GM21367 (cell line): ENCODE data around the gene CERS6.
"Not testable (repeated sequence)": the region's sequence is repeated elsewhere in the genome, so short reads cannot be mapped to it uniquely, and the experiment has no call there.

Source experiments
- ATAC-seq: cut with Tn5 transposase; IDR thresholded peaks from one replicate; pipeline ENCODE4 v1.9.1; 2021; ENCODE audit not compliant: unreplicated experiment

CERS6 gene, protein sequence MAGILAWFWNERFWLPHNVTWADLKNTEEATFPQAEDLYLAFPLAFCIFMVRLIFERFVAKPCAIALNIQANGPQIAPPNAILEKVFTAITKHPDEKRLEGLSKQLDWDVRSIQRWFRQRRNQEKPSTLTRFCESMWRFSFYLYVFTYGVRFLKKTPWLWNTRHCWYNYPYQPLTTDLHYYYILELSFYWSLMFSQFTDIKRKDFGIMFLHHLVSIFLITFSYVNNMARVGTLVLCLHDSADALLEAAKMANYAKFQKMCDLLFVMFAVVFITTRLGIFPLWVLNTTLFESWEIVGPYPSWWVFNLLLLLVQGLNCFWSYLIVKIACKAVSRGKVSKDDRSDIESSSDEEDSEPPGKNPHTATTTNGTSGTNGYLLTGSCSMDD

GRCh38 chr2:168455645-168456520 is at the start of gene CERS6:
TSS of gene CERS6 (plus strand) at chr2:168456272. CDS start at chr2:168456449, 177 bp downstream.
- peak; percentile 91 for ATAC-seq

GRCh38 chr2:168412301-168412700 is 43.8 kb upstream of the CERS6 start:
- not testable (repeated sequence) for ATAC-seq

GRCh38 chr2:168413101-168413500 is 43.0 kb upstream of the CERS6 start:
- not testable (repeated sequence) for ATAC-seq

DNA sequence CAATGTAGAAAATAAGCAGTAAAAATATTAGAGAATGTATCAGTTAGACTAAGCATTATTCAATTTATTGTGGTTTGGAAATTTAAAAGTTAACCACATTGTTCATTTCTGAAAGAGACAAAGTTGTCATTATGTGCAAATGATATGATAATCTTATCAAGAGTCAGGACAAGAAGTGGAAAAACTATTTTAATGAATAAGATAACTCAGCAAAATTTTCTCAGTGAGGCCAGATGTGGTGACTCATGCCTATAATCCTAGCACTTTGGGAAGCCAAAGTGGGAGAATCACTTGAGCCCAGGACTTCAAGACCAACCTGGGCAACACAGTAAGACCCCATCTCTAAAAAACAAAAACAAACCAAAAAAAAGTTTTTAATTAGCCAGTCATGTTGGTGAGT is 39.5 kb upstream of the CERS6 start:
- ATAC-seq = no peak

- no peak for ATAC-seq
Observed at GRCh38 chr2:168422584-168422983, 33.5 kb upstream of the CERS6 start.

GRCh38 chr2:168424112-168424951 is 31.7 kb upstream of the CERS6 start:
- no peak for ATAC-seq

- no peak for ATAC-seq
Observed at GRCh38 chr2:168424971-168425370, 31.1 kb upstream of the CERS6 start.

GRCh38 chr2:168426861-168427260 is 29.2 kb upstream of the CERS6 start:
- ATAC-seq = no peak

DNA sequence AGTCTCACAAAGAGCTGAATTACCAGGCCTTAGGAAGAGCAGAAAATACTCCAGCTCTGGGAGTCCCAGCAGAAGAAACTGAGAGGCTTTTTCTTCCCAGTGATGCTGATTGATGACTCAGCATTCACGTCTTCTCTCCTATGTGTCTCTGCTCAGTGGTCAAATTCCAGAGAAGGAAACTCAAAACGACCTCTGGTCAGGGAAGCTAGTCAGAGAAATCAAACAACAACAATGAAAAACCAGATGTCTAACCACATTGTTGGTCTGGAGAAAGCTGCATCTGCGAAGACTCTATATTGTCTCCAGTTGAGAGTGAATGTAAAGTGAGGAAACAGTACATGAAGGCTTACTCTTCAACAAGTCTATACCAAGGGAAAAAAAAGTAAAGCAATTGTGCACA is 28.6 kb upstream of the CERS6 start:
- ATAC-seq = no peak

GRCh38 chr2:168428431-168428830 is 27.6 kb upstream of the CERS6 start:
- no peak for ATAC-seq

- no peak for ATAC-seq
Observed at GRCh38 chr2:168429988-168430387, 26.1 kb upstream of the CERS6 start.

GRCh38 chr2:168430431-168430830 is 25.6 kb upstream of the CERS6 start:
- ATAC-seq = no peak

- no peak for ATAC-seq
Observed at GRCh38 chr2:168431301-168432024, 24.6 kb upstream of the CERS6 start.

GRCh38 chr2:168432100-168432499 is 24.0 kb upstream of the CERS6 start:
- ATAC-seq = no peak

DNA sequence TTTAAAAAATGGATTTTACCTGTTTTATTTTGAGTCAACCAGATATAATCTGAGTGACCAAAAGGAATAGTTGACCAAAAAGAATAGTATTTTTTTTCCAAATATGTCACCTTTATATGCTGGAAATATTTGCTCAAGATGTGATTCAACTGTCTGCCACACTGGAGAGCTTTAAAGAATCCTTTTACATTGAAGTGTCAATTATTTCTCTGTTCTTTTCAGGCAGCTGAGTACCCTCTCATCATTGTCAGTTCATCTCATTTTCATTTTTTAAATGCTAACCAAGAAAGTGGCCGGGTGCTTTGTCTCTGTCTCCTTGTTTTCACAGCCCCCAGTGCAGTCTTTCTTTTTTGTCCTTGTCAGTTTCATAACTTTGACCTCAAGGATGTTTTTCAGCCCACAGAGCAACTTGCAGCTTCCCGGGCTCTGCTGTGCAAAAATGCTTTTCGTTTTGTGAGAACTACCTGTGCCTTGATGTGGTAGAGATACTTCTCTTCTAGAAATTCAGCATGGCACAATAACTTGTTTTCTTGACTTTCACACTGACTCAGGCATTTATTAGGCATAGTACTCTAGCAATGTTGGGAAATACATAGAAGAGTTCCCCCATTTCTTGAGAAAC is 23.4 kb upstream of the CERS6 start:
- no peak for ATAC-seq

DNA sequence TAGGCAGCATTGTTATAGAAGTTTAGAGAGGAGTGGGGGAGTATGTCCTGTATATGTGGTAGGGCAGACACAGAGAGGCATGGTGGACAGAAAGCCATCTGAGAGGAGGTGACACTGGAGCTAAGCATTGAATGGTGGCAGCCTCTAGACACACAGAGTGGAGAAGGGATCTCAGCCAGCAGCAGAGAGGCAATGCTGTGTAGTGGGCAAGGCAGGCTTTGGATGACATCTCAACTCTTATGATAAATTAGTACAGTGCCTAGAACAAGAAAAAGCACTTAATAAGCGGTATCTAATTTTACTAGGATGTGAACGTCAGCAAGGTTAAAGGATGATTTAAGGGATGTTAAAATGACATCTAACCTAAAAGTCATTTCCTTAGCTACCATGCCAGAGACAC is 22.5 kb upstream of the CERS6 start:
- ATAC-seq = no peak

DNA sequence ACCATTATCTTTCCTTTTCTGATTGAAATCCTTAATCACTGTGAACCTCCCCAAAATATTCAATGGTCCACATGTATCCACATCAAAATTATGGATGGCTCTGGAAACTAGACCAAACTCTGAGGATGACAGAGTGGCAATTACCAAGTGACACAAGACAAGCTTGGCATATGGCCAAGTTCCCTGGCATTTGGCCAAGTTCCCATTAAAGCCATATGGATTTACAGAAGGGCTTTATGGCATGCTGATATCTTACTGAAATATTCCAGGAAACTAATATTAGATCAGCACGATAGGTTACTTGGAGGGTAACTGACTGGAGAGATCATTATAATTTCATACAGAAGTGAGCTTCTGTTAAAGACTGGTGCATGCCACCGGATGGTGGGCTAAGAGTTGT is 21.9 kb upstream of the CERS6 start:
- no peak for ATAC-seq

- ATAC-seq = no peak
Observed at GRCh38 chr2:168436840-168437239, 19.2 kb upstream of the CERS6 start.

- no peak for ATAC-seq
Observed at GRCh38 chr2:168438553-168438952, 17.5 kb upstream of the CERS6 start.

DNA sequence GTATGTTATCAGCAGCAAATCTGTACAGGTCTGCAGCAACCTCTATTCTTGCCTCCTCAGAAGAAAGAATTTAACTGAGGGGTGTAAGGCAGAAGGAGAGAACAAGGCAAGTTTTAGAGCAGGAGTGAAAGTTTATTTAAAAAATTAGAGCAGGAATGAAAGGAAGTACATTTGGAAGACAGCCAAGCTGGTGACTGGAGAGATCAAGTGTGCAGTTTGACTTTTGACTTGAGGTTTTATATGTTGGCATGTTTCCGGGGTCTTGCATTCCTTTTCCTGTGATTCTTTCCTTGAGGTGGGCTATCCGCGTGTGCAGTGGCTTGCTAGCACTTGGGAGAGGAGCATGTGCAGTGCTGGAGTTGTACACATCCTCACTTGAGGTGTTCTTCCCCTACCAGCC is 16.5 kb upstream of the CERS6 start:
- no peak for ATAC-seq
